Trophoblast cell (in vitro differentiated cells and primary cell): Measurements from ENCODE around the gene WNT9A.

Experiments
- DNase-seq, 2 donors: peaks; one replicate each; pipeline ENCODE4 v3.0.0-alpha.2; 2016
- H2AFZ ChIP-seq: 2 replicates; pipeline ENCODE4 v1.6.1; 2013; ENCODE audit warnings: low read length, moderate library complexity, mild to moderate bottlenecking; ENCODE audit not compliant: insufficient read depth, poor library complexity
- H2AK5ac ChIP-seq: 2 replicates; pipeline ENCODE4 v1.6.1; 2013; ENCODE audit warnings: mild to moderate bottlenecking, low read length
- H2BK120ac ChIP-seq: 2 replicates; pipeline ENCODE4 v1.6.1; 2013; ENCODE audit warnings: low read length, mild to moderate bottlenecking, moderate library complexity; ENCODE audit not compliant: insufficient read depth, poor library complexity
- H2BK12ac ChIP-seq: 2 replicates; pipeline ENCODE4 v1.6.1; 2013; ENCODE audit warnings: mild to moderate bottlenecking, low read length, moderate library complexity
- H2BK5ac ChIP-seq: 2 replicates; pipeline ENCODE4 v1.6.1; 2013; ENCODE audit warnings: low read length, low read depth, moderate library complexity, mild to moderate bottlenecking; ENCODE audit not compliant: poor library complexity
- H3K14ac ChIP-seq: 2 replicates; pipeline ENCODE4 v1.6.1; 2013; ENCODE audit warnings: mild to moderate bottlenecking, low read length
- H3K18ac ChIP-seq: 2 replicates; pipeline ENCODE4 v1.6.1; 2013; ENCODE audit warnings: mild to moderate bottlenecking, low read length
- H3K23ac ChIP-seq: 2 replicates; pipeline ENCODE4 v1.6.1; 2013; ENCODE audit warnings: low read length
- H3K27ac ChIP-seq: 2 replicates; pipeline ENCODE4 v1.5.1; 2013; ENCODE audit warnings: low read depth, mild to moderate bottlenecking, inconsistent platforms, low read length, moderate library complexity
- H3K27me3 ChIP-seq: 2 replicates; pipeline ENCODE4 v1.6.1; 2013; ENCODE audit warnings: inconsistent platforms, mild to moderate bottlenecking, low read length, moderate library complexity; ENCODE audit not compliant: insufficient read depth
- H3K36me3 ChIP-seq, 2 experiments: 1 replicate in 1 of 2; 2 replicates in 1 of 2; pipeline ENCODE4 v1.6.1; 2013; ENCODE audit warnings: low read length in 2 of 2, mild to moderate bottlenecking in 2 of 2, moderate library complexity in 1 of 2; ENCODE audit not compliant: insufficient read depth in 2 of 2, control insufficient read depth in 1 of 2
- H3K4ac ChIP-seq: 2 replicates; pipeline ENCODE4 v1.6.1; 2013; ENCODE audit warnings: low read depth, mild to moderate bottlenecking, low read length, moderate library complexity
- H3K4me1 ChIP-seq, 2 experiments: 1 replicate in 1 of 2; 2 replicates in 1 of 2; pipeline ENCODE4 v1.6.1; 2013; ENCODE audit warnings: low read length in 2 of 2, mild to moderate bottlenecking in 2 of 2, moderate library complexity in 1 of 2; ENCODE audit not compliant: insufficient read depth in 2 of 2, control insufficient read depth in 1 of 2
- H3K4me2 ChIP-seq: 2 replicates; pipeline ENCODE4 v1.6.1; 2013; ENCODE audit warnings: inconsistent platforms, mild to moderate bottlenecking, low read length, moderate library complexity
- H3K4me3 ChIP-seq: 2 replicates; pipeline ENCODE4 v1.5.1; 2013; ENCODE audit warnings: mild to moderate bottlenecking, low read depth, low read length, inconsistent platforms
- H3K79me1 ChIP-seq: one replicate; pipeline ENCODE4 v1.6.1; 2013; ENCODE audit warnings: low read length
- H3K79me2 ChIP-seq: 2 replicates; pipeline ENCODE4 v1.6.1; 2013; ENCODE audit warnings: low read length, mild to moderate bottlenecking; ENCODE audit not compliant: control insufficient read depth, insufficient read depth, poor library complexity
- H3K9ac ChIP-seq: 2 replicates; pipeline ENCODE4 v1.6.1; 2013; ENCODE audit warnings: mild to moderate bottlenecking, low read length
- H3K9me3 ChIP-seq: 2 replicates; pipeline ENCODE4 v1.6.1; 2013; ENCODE audit warnings: low read depth, mild to moderate bottlenecking, control low read depth, inconsistent platforms, low read length; ENCODE audit not compliant: insufficient read depth
- H4K12ac ChIP-seq: 2 replicates; pipeline ENCODE4 v1.6.1; 2013; ENCODE audit warnings: low read depth, mild to moderate bottlenecking, low read length, moderate library complexity
- H4K8ac ChIP-seq: 2 replicates; pipeline ENCODE4 v1.6.1; 2013; ENCODE audit warnings: low read depth, mild to moderate bottlenecking, low read length, moderate library complexity
- H4K91ac ChIP-seq: one replicate; pipeline ENCODE4 v1.6.1; 2013; ENCODE audit warnings: low read depth, mild to moderate bottlenecking, low read length, moderate library complexity
- WGBS: extraction: QIAGEN DNeasy Blood & Tissue Kit; methylation state at CpG from one replicate; pipeline ENCODE4 v1.1.7; 2013; ENCODE audit warnings: missing lambda C conversion rate; ENCODE audit not compliant: insufficient read length, insufficient coverage; ENCODE audit errors: extremely low coverage; 5-methylcytosine and 5-hydroxymethylcytosine counted together

The WNT9A gene

GRCh38 chr1:227944931-227945890, 2.5 kb downstream of the WNT9A start:
- H3K36me3 ChIP-seq: peaks cover 0 to 3% of the 10 kb centered on the region in 2 experiments
- no peak overlapping the region for H2BK5ac ChIP-seq
- no peak overlapping the region for H3K27ac ChIP-seq
- no peak overlapping the region for H4K8ac ChIP-seq
- no peak for DNase-seq
- H4K91ac ChIP-seq: peak overlapping the region; percentile 7
- no peaks in the 10 kb centered on the region for H3K27me3 ChIP-seq
- H3K4me2 ChIP-seq: peak overlapping the region; percentile 88
- H3K4ac ChIP-seq: peak overlapping the region; percentile 21
- no peak overlapping the region for H3K23ac ChIP-seq
- peak overlapping the region; percentile 30 for H2BK12ac ChIP-seq
- H2AFZ ChIP-seq: no peak overlapping the region
- H3K4me1 ChIP-seq: peaks cover 26 to 43% of the 10 kb centered on the region in 2 experiments
- H2BK120ac ChIP-seq: peak overlapping the region; percentile 34
- no peak overlapping the region for H4K12ac ChIP-seq
- no CpG with 5 or more reads among the region's 18 CpGs for WGBS
- peaks cover 8% of the 10 kb centered on the region for H3K79me2 ChIP-seq
- no peaks in the 10 kb centered on the region for H3K9me3 ChIP-seq
- H2AK5ac ChIP-seq: peak overlapping the region; percentile 1
- H3K4me3 ChIP-seq: no peak overlapping the region
- H3K14ac ChIP-seq: peak overlapping the region; percentile 41
- peaks cover 8% of the 10 kb centered on the region for H3K79me1 ChIP-seq
- H3K18ac ChIP-seq: peak overlapping the region; percentile 16
- no peak overlapping the region for H3K9ac ChIP-seq

DNA sequence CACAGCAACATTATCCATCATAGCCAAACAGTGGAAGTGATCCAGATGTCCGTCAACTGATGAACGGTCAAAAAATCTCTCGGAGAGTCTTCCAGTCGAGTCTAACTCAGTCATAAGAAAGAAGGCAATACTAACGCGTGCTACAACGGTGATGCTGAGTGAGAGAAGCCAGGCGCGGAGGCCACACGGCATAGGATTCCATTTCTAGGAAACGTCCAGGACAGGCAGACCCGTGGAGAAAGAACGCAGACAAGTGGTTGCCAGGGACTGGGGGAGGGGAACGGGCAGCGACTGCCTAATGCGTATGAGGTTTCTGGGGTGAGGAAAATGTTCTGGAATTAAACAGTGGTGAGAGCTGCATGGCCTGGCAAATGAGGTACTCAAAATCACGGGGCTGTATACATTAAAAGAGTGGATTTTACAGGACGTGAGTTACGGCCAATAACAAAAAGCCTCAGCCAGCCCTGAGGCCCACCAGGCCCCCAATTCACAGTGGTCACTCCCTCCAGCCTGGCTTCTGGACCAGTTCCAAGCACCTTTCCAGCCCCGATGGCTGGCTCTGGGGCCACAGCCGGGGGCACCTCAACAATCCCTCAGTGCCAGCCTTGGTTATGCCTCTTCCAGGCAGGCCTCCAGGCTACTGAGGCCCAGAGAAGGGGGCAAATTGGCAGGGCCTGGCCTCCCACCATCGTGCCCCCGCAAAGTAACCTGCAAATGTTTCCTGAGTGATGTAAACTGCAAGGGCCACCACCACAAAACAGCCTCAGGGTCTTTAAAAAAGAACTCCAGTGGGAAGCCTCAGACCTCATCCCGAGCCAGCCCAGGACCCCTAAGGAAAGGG, 3.4 kb downstream of the WNT9A start:
- no peak for DNase-seq
- H3K79me1 ChIP-seq: peaks cover 8% of the 10 kb centered on the region
- H3K4me2 ChIP-seq: no peak overlapping the region
- H3K27ac ChIP-seq: no peak overlapping the region
- H2BK120ac ChIP-seq: no peak overlapping the region
- H3K4me1 ChIP-seq: peaks cover 33 to 52% of the 10 kb centered on the region in 2 experiments
- H3K18ac ChIP-seq: peak overlapping the region; percentile 42
- peak overlapping the region; percentile 52 for H4K91ac ChIP-seq
- H2AFZ ChIP-seq: no peak overlapping the region
- peak overlapping the region; percentile 59 for H3K14ac ChIP-seq
- no CpG with 5 or more reads among the region's 24 CpGs for WGBS
- no peak overlapping the region for H3K9ac ChIP-seq
- no peak overlapping the region for H4K12ac ChIP-seq
- H2BK12ac ChIP-seq: peak overlapping the region; percentile 7
- H3K23ac ChIP-seq: no peak overlapping the region
- H2BK5ac ChIP-seq: no peak overlapping the region
- H3K27me3 ChIP-seq: no peaks in the 10 kb centered on the region
- peaks cover 8% of the 10 kb centered on the region for H3K79me2 ChIP-seq
- no peak overlapping the region for H3K4me3 ChIP-seq
- H3K4ac ChIP-seq: peak overlapping the region; percentile 14
- peaks cover 0 to 3% of the 10 kb centered on the region in 2 experiments for H3K36me3 ChIP-seq
- H4K8ac ChIP-seq: no peak overlapping the region
- peaks cover 2% of the 10 kb centered on the region for H3K9me3 ChIP-seq
- H2AK5ac ChIP-seq: no peak overlapping the region

- Histone ChIP-seq H2BK12ac (no peak overlapping the region), H3K4me1 (peaks cover 34 to 54% of the 10 kb centered on the region in 2 experiments), H3K9me3 (peaks cover 5% of the 10 kb centered on the region), H2AK5ac (no peak overlapping the region), H3K27me3 (no peaks in the 10 kb centered on the region), H3K9ac (no peak overlapping the region), H3K79me2 (peaks cover 8% of the 10 kb centered on the region), H4K8ac (no peak overlapping the region), H3K27ac (no peak overlapping the region), H3K14ac (no peak overlapping the region), H3K36me3 (peaks cover 3 to 4% of the 10 kb centered on the region in 2 experiments), H3K4ac (no peak overlapping the region), H4K12ac (no peak overlapping the region), H3K4me3 (no peak overlapping the region), H3K18ac (no peak overlapping the region), H2BK5ac (no peak overlapping the region), H2AFZ (no peak overlapping the region), H3K4me2 (no peak overlapping the region), H3K79me1 (peaks cover 8% of the 10 kb centered on the region), H2BK120ac (no peak overlapping the region), H3K23ac (no peak overlapping the region), H4K91ac (no peak overlapping the region)
- no peak for DNase-seq
- no CpG with 5 or more reads among the region's 12 CpGs for WGBS
Measured at GRCh38 chr1:227943381-227944089, 4.2 kb downstream of the WNT9A start.

GRCh38 chr1:227942716-227943261, 4.9 kb downstream of the WNT9A start:
- Histone ChIP-seq H4K91ac (peak overlapping the region; percentile 15), H3K79me2 (peaks cover 8% of the 10 kb centered on the region), H2BK120ac (no peak overlapping the region), H3K4me1 (peaks cover 35 to 60% of the 10 kb centered on the region in 2 experiments), H3K4me2 (no peak overlapping the region), H2BK12ac (peak overlapping the region; percentile 2), H3K18ac (peak overlapping the region; percentile 44), H2AK5ac (no peak overlapping the region), H3K4me3 (no peak overlapping the region), H3K4ac (peak overlapping the region; percentile 2), H3K9me3 (peaks cover 5% of the 10 kb centered on the region), H3K9ac (no peak overlapping the region), H3K36me3 (peaks cover 3 to 4% of the 10 kb centered on the region in 2 experiments), H3K23ac (no peak overlapping the region), H4K8ac (no peak overlapping the region), H3K27me3 (no peaks in the 10 kb centered on the region), H4K12ac (no peak overlapping the region), H2BK5ac (no peak overlapping the region), H3K14ac (no peak overlapping the region), H3K27ac (no peak overlapping the region), H3K79me1 (peaks cover 6% of the 10 kb centered on the region), H2AFZ (no peak overlapping the region)
- no CpG with 5 or more reads among the region's 8 CpGs for WGBS
- DNase-seq: no peak
